Activated B cell treated with CpG ODN at 0.5 μM for 24 hours (primary cell): ENCODE results near the gene ANKRD66. TPM values are rescaled to one million over a fixed set of nuclear protein-coding genes. Genes with fewer than 3 reads are reported as not detected.
"Not testable (repeated sequence)": the region's sequence is repeated elsewhere in the genome, so short reads cannot be mapped to it uniquely, and the experiment has no call there.

Experiments
- ATAC-seq: fragments of 200-7000 bp; cut with Tn5 transposase; one replicate; pipeline ENCODE4 v1.10.0; 2021; ENCODE audit warnings: low read depth, mild to moderate bottlenecking, moderate library complexity
- CTCF ChIA-PET: fragments of 350-600 bp; sonication (Branson Sonifier 250); formaldehyde crosslinking; loops from one replicate; lab custom pipeline; 2021; ENCODE audit warnings: antibody characterized with exemption; lab: Charles Lee
- POLR2A ChIA-PET: fragments of 350-600 bp; sonication (Branson Sonifier 250); formaldehyde crosslinking; loops from one replicate; lab custom pipeline; 2021; ENCODE audit warnings: antibody characterized with exemption; lab: Charles Lee
- DNase-seq: peaks from one replicate; pipeline ENCODE4 v3.0.0; 2022
- H3K27ac Mint-ChIP-seq: one replicate; pipeline ENCODE4 v1.8.0; 2020; ENCODE audit warnings: mixed read lengths
- H3K27me3 Mint-ChIP-seq: one replicate; pipeline ENCODE4 v1.8.0; 2021; ENCODE audit warnings: mixed read lengths
- H3K36me3 Mint-ChIP-seq: one replicate; pipeline ENCODE4 v1.8.0; 2021; ENCODE audit warnings: low read depth, mixed read lengths
- H3K4me1 Mint-ChIP-seq: one replicate; pipeline ENCODE4 v1.8.0; 2021; ENCODE audit warnings: mixed read lengths
- H3K4me3 Mint-ChIP-seq: one replicate; pipeline ENCODE4 v1.8.0; 2020; ENCODE audit warnings: mild to moderate bottlenecking, mixed read lengths
- H3K9me3 Mint-ChIP-seq: one replicate; pipeline ENCODE4 v1.8.0; 2020; ENCODE audit warnings: mixed read lengths
- intact Hi-C: fragments of 100-400 bp; cut with micrococcal nuclease; formaldehyde crosslinking; loops from one replicate; pipeline ENCODE4 v1.15.1; 2024
- total RNA-seq: library from RNA; stranded (reverse); gene quantifications from 2 replicates; pipeline ENCODE4 v1.2.3, GENCODE V29; 2022
- TF ChIP-seq, protein P1 (sequence below): fragments of 200-600 bp; IDR thresholded peaks from one replicate; pipeline ENCODE4 v1.8.0; 2022; ENCODE audit warnings: antibody characterized with exemption, mild to moderate bottlenecking

The ANKRD66 gene
- total RNA-seq, 1 donor from 2014 or later = not detected

DNA sequence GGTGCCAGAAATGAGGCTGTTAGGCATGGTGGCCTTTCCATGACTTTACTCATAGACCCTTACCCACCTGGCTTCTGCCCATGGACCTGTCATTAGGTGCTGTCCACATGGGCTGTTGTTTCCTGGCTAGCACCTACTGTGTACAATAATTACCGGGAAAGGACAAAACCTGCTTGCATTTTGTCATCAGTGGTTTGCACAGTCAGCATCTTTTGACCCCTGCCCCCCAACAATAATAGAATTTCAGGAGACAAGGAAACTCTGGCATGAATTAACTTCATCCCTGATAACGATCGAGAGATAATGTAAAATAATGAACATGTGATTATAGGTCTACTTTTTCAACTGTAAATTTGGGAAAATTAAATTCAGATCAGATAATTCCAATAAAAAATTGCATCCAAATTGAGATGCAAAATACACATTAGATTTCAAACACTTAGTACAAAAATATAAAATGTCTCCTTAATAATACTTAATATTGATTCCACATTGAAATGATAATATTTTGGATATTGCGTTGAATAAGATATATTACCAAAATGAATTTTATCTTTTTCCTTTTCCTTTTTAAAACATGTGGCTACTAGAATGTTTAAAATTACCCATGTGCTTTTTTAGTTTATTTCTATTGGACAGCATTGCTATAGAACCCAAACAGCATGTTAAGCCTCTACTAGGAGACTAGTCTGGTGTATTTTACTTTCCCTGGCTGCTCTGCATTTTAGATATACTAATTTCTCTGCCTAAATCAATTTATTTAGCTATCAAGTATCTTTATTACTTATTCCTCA lies 12.4 kb downstream of the ANKRD66 start:
- H3K4me1 Mint-ChIP-seq = no peaks in the 10 kb centered on the region
- ATAC-seq (no peak), DNase-seq (no peak)

DNA sequence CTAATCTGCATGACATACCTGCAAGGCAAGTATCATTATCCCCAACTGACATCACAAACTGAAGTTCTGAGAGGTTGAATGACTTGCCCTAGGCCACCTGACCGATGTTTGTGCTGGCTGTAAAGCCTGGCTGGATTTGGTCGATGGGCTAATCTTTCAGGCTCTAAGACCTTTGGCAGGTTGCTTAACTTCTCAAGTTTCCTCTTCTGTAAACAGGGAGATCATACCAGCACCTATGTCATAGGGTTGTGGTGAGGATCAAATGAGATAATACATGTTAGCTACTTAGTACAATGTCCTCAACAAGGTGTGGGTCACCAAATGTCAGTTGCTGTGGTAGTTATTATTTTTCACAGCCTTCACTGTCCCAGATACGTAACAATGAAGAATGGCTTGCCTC lies 14.2 kb downstream of the ANKRD66 start:
- intact Hi-C loops = no loop called here
- ChIA-PET POLR2A (no interaction called here), CTCF (no interaction called here)
- Mint-ChIP-seq H3K4me1 (no peaks in the 10 kb centered on the region), H3K4me3 (no peak overlapping the region), H3K27me3 (peaks cover 3% of the 10 kb centered on the region), H3K27ac (no peak overlapping the region), H3K9me3 (no peaks in the 10 kb centered on the region), H3K36me3 (no peaks in the 10 kb centered on the region)
- TF ChIP-seq, protein P1, sequence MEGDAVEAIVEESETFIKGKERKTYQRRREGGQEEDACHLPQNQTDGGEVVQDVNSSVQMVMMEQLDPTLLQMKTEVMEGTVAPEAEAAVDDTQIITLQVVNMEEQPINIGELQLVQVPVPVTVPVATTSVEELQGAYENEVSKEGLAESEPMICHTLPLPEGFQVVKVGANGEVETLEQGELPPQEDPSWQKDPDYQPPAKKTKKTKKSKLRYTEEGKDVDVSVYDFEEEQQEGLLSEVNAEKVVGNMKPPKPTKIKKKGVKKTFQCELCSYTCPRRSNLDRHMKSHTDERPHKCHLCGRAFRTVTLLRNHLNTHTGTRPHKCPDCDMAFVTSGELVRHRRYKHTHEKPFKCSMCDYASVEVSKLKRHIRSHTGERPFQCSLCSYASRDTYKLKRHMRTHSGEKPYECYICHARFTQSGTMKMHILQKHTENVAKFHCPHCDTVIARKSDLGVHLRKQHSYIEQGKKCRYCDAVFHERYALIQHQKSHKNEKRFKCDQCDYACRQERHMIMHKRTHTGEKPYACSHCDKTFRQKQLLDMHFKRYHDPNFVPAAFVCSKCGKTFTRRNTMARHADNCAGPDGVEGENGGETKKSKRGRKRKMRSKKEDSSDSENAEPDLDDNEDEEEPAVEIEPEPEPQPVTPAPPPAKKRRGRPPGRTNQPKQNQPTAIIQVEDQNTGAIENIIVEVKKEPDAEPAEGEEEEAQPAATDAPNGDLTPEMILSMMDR = no peak
- DNase-seq (no peak), ATAC-seq (no peak)

More for the DNA sequence above, 12.4 kb downstream of the ANKRD66 start:
- intact Hi-C loops = no loop called here
- ChIA-PET POLR2A (no interaction called here), CTCF (no interaction called here)
- TF ChIP-seq, protein P1 = no peak
- no peak overlapping the region for H3K4me3 Mint-ChIP-seq
- no peaks in the 10 kb centered on the region for H3K9me3 Mint-ChIP-seq
- no peaks in the 10 kb centered on the region for H3K36me3 Mint-ChIP-seq
- peaks cover 3% of the 10 kb centered on the region for H3K27me3 Mint-ChIP-seq
- H3K27ac Mint-ChIP-seq = no peak overlapping the region

DNA sequence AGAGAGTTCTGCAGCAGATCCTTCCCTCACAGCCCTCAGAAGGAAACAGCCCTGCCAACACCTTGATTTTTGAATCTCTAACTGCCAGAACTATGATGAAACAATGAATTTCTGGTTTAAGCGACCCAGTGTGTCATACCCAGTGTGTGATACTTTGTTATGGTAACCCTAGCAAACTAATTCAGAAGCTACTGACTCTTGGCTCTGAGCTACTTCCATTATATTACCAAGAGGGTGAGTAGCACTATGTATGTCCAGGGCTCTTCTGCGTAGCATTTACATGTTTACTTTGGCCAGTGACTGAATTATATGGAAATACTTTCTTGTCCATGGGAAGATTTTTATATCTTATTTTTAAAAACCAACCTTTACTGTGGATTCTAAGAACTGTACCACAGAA lies 16.7 kb downstream of the ANKRD66 start:
- POLR2A ChIA-PET = no interaction called here
- Mint-ChIP-seq H3K27me3 (peaks cover 3% of the 10 kb centered on the region), H3K27ac (no peak overlapping the region), H3K36me3 (no peaks in the 10 kb centered on the region), H3K9me3 (peaks cover 8% of the 10 kb centered on the region), H3K4me3 (no peak overlapping the region), H3K4me1 (no peaks in the 10 kb centered on the region)
- intact Hi-C loops = no loop called here
- no peak for ATAC-seq
- no peak for DNase-seq
- TF ChIP-seq, protein P1 = no peak
- CTCF ChIA-PET = no interaction called here

DNA sequence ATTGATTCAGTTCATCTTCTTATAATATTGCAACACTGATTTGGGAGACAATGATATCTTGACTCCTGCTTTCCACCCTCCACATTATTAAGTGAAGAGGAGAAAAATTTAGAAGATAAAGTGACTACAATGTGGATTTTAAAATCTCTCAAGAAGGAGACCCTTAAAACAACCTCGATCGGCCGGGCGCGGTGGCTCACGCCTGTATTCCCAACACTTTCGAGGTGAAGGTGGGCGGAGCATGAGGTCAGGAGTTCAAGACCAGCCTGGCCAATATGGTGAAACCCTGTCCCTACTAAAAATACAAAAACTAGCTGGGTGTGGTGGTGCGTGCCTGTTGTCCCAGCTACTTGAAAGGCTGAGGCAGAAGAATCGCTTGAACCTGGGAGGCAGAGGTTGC lies 17.5 kb downstream of the ANKRD66 start:
- intact Hi-C loops, ATAC-seq, H3K4me1 Mint-ChIP-seq, H3K4me3 Mint-ChIP-seq, H3K9me3 Mint-ChIP-seq, POLR2A ChIA-PET, H3K27ac Mint-ChIP-seq, DNase-seq, CTCF ChIA-PET, H3K36me3 Mint-ChIP-seq, H3K27me3 Mint-ChIP-seq: not testable (repeated sequence)

DNA sequence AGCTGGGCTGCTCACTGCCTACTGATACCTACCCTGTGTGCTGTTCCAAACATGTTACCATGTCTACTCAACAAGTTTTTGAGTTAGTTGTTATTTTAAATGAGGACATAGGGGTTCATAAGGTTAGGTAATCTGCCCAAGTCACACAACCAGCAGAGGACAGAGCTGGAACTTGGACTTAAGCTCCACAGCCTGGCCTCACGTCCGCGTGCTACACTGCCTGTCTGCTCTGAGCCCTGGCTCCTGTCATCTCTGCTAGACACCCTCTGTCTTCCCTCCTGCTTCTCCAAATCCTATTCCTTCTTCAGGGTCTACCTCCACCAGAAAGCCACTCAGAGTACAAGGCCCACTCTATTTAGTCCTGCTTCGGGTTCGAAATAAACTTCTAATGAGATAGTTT lies 18.2 kb downstream of the ANKRD66 start:
- Mint-ChIP-seq H3K4me1 (no peaks in the 10 kb centered on the region), H3K27ac (no peak overlapping the region), H3K27me3 (peaks cover 4% of the 10 kb centered on the region), H3K36me3 (no peaks in the 10 kb centered on the region), H3K4me3 (no peak overlapping the region), H3K9me3 (peaks cover 8% of the 10 kb centered on the region)
- ChIA-PET POLR2A (no interaction called here), CTCF (no interaction called here)
- DNase-seq (no peak), ATAC-seq (no peak)
- intact Hi-C loops = no loop called here
- TF ChIP-seq, protein P1 = no peak
